Islet of Langerhans (tissue), 1 donor: ENCODE data around the gene EXOC5.
A peak's percentile ranks its signal among the peaks of the same experiment; 100 is the strongest.
"Not testable (repeated sequence)": the region's sequence is repeated elsewhere in the genome, so short reads cannot be mapped to it uniquely, and the experiment has no call there.

Source experiments
- FAIRE-seq: peaks from one replicate; lab custom pipeline; 2011; peaks lifted over from hg19 to GRCh38; lab: Jason Lieb, UNC

Gene EXOC5

DNA sequence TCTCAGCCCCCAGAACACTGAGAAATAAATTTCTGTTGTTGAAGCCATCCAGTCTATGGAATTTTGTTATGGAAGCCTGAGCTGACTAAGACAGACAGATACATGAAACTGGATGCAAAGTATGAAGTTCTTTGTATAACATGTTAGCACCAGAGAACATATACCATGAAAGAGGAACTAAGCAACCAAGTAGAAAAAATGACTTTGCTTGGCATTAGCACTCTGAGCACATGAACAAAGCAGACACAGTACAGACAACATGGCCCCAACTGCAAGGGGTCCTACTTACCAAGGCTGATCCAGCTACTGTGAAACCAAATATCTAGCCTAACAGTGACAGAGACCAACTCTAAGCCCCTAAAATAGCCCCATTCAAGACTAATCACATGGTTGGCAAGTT is 13.8 kb downstream of the EXOC5 start:
- FAIRE-seq, result no peak

DNA sequence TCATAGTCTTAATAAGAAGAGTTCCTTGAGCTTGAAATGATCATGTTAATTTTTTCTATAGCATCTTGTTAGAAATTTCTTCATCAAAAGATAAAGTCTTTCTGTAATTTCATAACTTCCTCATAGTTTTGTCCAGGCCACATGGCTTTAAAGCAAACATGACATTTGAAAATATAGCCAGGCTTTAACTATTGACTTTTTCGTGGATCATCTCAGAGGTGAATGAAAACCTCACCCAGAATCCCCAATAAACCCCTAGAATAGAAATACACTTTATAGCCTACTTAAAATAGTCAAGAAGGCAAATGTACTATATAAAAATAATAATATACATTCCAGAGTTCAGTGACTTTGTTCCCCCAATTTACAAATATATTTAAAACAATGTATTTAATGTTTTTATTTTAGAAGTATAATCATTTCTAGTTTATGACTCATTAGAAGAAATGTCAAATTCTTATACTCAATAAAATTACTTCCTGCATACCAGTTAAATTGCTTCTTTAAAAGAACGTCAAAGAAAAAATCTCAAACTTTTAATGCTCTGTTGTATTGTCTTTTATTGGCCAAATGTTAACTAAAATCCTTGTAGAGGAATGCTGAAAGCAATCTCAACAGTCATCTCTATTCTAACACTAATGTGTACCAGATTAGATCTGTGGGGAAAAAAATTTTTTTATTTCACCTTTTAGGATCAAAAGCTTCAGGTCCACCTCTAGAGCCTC is 21.6 kb downstream of the EXOC5 start:
- FAIRE-seq, result peak; percentile 62

DNA sequence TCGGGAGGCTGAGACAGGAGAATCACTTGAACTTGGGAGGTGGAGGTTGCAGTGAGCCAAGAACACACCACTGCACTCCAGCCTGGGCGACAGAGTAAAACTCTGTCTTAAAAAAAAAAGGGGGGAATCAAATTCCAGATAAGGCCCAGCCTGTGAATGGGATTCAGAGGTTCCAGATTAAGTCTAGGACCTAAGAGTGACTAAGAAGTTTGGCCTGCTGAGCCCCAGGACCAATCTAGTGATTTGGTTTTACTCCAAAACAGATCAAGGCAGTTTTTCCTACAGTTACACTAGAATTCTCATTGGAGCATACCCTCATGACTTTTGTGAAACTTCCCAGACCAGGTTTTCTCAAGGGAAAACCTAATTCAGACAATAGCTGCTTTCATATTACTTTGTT is 22.8 kb downstream of the EXOC5 start:
- no peak for FAIRE-seq

GRCh38 chr14:57244106-57244505 is 24.6 kb downstream of the EXOC5 start:
- peak; percentile 100 for FAIRE-seq

GRCh38 chr14:57243320-57243719 is 25.4 kb downstream of the EXOC5 start:
- no peak for FAIRE-seq

GRCh38 chr14:57240115-57240514 is 28.6 kb downstream of the EXOC5 start:
- FAIRE-seq, result not testable (repeated sequence)

DNA sequence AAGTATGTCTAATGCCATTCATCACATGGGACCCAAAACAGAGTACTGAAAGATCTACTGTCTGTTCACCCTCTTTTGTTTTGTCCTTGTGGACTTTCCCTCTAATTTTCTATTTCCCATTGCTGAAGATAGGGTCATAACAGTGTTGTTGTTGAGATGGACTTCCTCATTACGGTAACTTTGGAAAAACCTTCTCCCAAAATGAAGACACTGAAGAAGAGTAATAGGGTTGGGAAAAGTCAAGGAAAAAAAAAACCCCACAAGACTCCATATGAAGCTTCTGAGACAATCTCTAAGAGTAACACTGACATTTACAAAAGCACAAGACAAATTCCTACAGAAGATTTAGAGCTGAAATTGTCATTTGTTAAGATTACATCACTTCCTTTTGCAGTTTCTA is 36.7 kb downstream of the EXOC5 start:
- no peak for FAIRE-seq

GRCh38 chr14:57228320-57228719 is 40.4 kb downstream of the EXOC5 start:
- not testable (repeated sequence) for FAIRE-seq

- FAIRE-seq, result peak; percentile 66
These were observed 41.6 kb downstream of the EXOC5 start for GRCh38 chr14:57227083-57227482.

- FAIRE-seq, result no peak
These were observed 46.8 kb downstream of the EXOC5 start for GRCh38 chr14:57221931-57222330.

DNA sequence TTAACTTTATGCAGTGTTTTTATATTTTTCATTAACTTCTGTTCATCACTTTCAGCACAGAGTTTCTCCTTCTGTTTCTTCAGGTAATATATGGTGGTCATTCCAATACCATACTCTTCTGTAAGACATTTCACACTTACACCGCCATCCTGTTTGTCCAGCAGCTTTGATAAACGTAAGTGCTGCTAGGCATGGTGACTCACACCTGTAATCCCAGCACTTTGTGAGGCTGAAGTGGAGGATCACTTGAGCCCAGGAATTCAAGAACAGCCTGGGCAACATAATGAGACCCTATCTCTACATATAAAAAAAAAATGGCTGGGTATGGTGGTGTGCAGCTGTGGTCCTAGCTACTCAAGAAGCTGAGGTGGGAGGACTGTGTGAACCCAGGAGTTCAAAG is 55.8 kb downstream of the EXOC5 start:
- FAIRE-seq, result no peak

DNA sequence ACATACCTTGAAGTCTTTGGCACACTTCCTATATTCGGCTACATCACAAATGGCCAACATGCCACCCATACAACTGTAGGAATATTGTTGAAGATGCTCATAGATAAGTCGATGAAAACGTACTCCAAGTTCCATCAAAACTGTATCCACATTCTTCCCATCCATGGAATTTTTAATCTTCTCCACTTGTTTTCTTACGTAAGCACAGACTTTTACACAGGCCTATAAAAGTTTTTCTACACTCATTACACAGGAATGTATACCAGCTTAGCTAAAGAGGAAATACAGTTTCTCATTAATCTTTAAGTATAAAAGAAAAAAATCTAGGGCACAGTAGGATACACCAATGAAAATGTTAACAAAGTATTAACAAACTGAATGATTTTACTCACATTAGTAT is 59.1 kb downstream of the EXOC5 start:
- FAIRE-seq, result no peak

DNA sequence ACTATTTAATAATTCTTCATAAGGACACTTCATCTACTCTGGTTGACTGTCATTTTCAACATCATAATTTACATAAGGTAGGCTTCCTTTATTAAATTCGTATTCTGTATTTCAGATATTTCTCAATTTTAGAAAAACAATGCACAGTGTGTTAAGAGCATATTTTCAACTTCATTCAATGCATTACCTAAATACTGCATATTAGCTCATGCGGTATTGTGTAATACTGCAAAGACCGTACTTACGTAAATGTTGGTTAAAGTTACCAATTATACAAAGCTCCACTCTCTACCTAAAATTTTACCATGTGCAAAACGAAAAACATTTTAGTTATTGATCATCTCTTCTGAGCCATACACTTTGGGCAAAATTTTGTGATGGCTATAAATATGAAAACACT is 62.8 kb downstream of the EXOC5 start:
- FAIRE-seq, result no peak

GRCh38 chr14:57202672-57203071 is 66.0 kb downstream of the EXOC5 start:
- FAIRE-seq, result peak; percentile 98

GRCh38 chr14:57199921-57200320 is 68.8 kb downstream of the EXOC5 start:
- no peak for FAIRE-seq

- peak; percentile 58 for FAIRE-seq
These were observed 79.6 kb downstream of the EXOC5 start for GRCh38 chr14:57189070-57189469.

GRCh38 chr14:57182760-57183503 is 85.8 kb downstream of the EXOC5 start:
- no peak for FAIRE-seq

- no peak for FAIRE-seq
These were observed 89.4 kb downstream of the EXOC5 start for GRCh38 chr14:57179273-57179672.

DNA sequence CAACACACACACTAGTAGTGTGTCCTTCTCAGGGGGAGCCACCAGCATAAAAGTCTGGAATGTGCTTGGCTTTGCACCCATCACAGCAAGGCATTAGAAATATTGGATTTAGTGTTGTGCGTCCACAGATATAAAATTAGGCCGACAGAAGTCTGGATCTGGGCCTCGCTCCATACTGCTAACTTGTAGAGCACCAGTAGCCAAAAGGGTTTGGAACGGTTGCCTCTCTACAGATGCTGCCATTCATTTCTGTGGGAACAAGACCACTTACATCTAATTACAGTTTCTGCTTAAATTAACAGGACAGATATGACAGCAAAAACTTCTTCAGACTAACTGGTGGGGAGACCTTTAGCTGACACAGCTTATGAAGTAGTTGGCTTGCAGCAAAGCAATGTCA is 94.2 kb downstream of the EXOC5 start:
- FAIRE-seq, result no peak

- FAIRE-seq, result no peak
These were observed 96.8 kb downstream of the EXOC5 start for GRCh38 chr14:57171903-57172302.

- FAIRE-seq, result no peak
These were observed 97.3 kb downstream of the EXOC5 start for GRCh38 chr14:57171363-57171762.

DNA sequence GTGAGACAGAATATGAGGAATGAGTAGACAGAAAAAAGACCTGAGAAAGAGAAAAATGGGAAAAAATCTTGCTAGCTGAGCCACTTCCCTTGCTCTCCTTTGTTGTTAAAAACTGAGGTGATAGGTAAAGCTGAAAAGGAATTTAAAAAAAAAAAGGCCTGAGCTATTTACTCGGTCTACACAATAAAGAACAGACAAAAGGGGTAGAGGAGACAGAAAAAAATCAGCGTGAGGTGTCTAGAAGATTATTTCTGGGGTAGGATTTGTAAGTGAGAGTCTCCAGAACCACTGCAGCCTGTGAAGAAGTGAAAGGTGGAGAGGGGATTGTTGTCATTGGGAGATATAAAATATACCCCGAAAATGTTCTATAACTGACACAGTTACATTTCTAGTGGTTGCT is 98.8 kb downstream of the EXOC5 start:
- FAIRE-seq, result no peak

GRCh38 chr14:57168138-57168679 is 100.5 kb downstream of the EXOC5 start:
- no peak for FAIRE-seq
